Tibial nerve (tissue), 4 donors: Measurements from ENCODE around the gene SPTBN4. TPM values are rescaled to one million over a fixed set of nuclear protein-coding genes. Genes with fewer than 3 reads are reported as not detected.
"Not testable (repeated sequence)": the region's sequence is repeated elsewhere in the genome, so short reads cannot be mapped to it uniquely, and the experiment has no call there.

ENCODE experiments used
- DNase-seq, 2 donors: peaks; one replicate each; pipeline ENCODE4 v3.0.0-alpha.2; 2019; ENCODE audit warnings: low spot score in 2 of 2
- H3K27ac ChIP-seq, 4 donors: fragments of 200-600 bp; sonication (generic) in 3 of 4; one replicate each; pipeline ENCODE4 v1.5.1; 2017 to 2019; ENCODE audit warnings: mild to moderate bottlenecking in 1 of 4
- H3K27me3 ChIP-seq, 2 donors: fragments of 200-600 bp; sonication (generic) in 1 of 2; one replicate each; pipeline versions ENCODE4 v1.5.1 to v1.6.0; 2017 to 2019
- H3K36me3 ChIP-seq, 3 donors: fragments of 200-600 bp; sonication (generic); one replicate each; pipeline ENCODE4 v1.5.1; 2018 to 2019
- H3K4me1 ChIP-seq, 4 donors: fragments of 200-600 bp; sonication (generic) in 3 of 4; one replicate each; pipeline ENCODE4 v1.5.1; 2017 to 2019
- H3K4me3 ChIP-seq, 4 donors: fragments of 200-600 bp; sonication (generic) in 3 of 4; one replicate each; pipeline ENCODE4 v1.5.1; 2017 to 2019; ENCODE audit warnings: mild to moderate bottlenecking in 1 of 4, moderate library complexity in 1 of 4
- H3K9me3 ChIP-seq, 4 donors: fragments of 200-600 bp; sonication (generic) in 3 of 4; one replicate each; pipeline ENCODE4 v1.5.1; 2017 to 2019
- EP300 ChIP-seq, 2 donors: sonication (generic); formaldehyde crosslinking; IDR thresholded peaks; one replicate each; pipeline ENCODE4 v1.6.1; 2017; ENCODE audit warnings: antibody characterized with exemption in 2 of 2, mild to moderate bottlenecking in 1 of 2
- POLR2A ChIP-seq, 2 donors: fragments of 450-650 bp; IDR thresholded peaks; one replicate each; pipeline ENCODE4 v1.6.1; 2017; ENCODE audit warnings: antibody characterized with exemption in 2 of 2, mild to moderate bottlenecking in 2 of 2, moderate library complexity in 2 of 2
- WGBS, 2 donors: methylation state at CpG; one replicate each; pipeline ENCODE4 v1.1.5; 2018; 5-methylcytosine and 5-hydroxymethylcytosine counted together
- total RNA-seq, 4 donors: library from RNA; depleted of rRNA; stranded (reverse); fragments of >200 nt; gene quantifications; one replicate each; pipeline ENCODE4 v1.1.0, GENCODE V29; 2016
- TF ChIP-seq, protein P1 (sequence below), 5 experiments: fragments of 200-600 bp in 3 of 5; fragments of 450-650 bp in 2 of 5; sonication (generic) in 3 of 5; IDR thresholded peaks; one replicate each; pipeline ENCODE4 v1.5.1; 2016 to 2019; ENCODE audit warnings: antibody characterized with exemption in 5 of 5, mild to moderate bottlenecking in 3 of 5, moderate library complexity in 2 of 5

Gene SPTBN4
- total RNA-seq, 4 donors from 2014 or later = 14.9 to 24.0 (median 19.7) TPM

DNA sequence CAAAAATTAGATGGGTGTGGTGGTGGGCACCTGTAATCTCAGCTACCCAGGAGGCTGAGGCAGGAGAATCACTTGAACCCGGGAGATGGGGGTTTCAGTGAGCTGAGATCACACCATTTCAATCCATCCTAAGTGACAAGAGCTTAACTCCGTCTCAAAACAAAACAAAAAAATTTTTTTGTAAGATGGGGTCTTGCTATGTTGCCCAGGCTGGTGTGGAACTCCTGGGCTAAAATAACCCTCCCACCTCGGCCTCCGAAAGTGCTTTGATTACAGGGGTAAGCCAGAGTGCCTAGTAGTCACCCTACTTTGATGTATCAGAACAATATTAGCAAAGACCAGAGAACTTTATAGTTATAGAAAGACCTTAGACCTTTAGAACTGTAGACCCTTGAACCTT is 7.9 kb downstream of the SPTBN4 start:
- H3K4me1 ChIP-seq = no peaks in the 10 kb centered on the region
- no peaks in the 10 kb centered on the region for H3K27me3 ChIP-seq
- H3K4me3 ChIP-seq = no peak overlapping the region
- no peaks in the 10 kb centered on the region for H3K9me3 ChIP-seq
- WGBS, 2 donors = 85 to 93% methylated on average over 4 of the region's 4 CpGs
- TF ChIP-seq POLR2A (IDR thresholded peaks at IDR 0.05) = no peak
- no peak for TF ChIP-seq EP300 (IDR thresholded peaks at IDR 0.05)
- TF ChIP-seq, protein P1, sequence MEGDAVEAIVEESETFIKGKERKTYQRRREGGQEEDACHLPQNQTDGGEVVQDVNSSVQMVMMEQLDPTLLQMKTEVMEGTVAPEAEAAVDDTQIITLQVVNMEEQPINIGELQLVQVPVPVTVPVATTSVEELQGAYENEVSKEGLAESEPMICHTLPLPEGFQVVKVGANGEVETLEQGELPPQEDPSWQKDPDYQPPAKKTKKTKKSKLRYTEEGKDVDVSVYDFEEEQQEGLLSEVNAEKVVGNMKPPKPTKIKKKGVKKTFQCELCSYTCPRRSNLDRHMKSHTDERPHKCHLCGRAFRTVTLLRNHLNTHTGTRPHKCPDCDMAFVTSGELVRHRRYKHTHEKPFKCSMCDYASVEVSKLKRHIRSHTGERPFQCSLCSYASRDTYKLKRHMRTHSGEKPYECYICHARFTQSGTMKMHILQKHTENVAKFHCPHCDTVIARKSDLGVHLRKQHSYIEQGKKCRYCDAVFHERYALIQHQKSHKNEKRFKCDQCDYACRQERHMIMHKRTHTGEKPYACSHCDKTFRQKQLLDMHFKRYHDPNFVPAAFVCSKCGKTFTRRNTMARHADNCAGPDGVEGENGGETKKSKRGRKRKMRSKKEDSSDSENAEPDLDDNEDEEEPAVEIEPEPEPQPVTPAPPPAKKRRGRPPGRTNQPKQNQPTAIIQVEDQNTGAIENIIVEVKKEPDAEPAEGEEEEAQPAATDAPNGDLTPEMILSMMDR (IDR thresholded peaks at IDR 0.05) = no peak
- no peaks in the 10 kb centered on the region for H3K36me3 ChIP-seq
- DNase-seq = no peak
- no peak overlapping the region for H3K27ac ChIP-seq

DNA sequence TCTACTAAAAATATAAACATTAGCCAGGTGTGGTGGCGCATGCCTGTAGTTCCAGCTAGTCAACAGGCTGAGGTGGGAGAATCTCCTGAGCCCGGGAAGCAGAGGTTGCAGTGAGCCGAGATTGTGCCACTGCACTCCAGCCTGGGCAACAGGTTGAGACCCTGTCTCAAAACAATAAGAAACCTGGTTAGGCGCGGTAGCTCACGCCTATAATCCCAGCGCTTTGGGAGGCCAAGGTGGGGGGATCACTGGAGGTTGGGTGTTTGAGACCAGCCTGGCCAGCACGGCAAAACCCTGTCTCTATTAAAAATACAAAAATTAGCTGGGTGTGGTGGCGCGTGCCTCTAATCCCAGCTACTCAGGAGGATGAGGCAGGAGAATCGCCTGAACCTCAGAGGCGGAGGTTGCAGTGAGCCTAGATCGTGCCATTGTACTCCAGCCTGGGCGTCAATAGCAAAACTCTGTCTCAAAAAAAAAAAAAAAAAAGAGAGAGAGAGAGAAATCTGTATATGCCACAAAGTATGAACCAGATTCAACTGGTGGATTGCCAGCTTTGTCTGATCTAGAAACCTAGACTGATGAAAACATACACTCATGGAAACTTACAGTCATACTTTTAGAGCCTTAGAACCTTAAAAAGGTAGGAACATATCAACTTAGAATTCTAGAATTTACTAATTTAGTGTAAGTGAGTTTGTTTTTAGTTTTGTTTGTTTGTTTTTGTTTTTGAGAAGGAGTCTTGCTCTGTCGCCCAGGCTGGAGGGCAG is 9.3 kb downstream of the SPTBN4 start:
- H3K4me3 ChIP-seq, H3K27me3 ChIP-seq, DNase-seq, H3K9me3 ChIP-seq, H3K27ac ChIP-seq, H3K4me1 ChIP-seq, H3K36me3 ChIP-seq: not testable (repeated sequence)
- 88 to 89% methylated on average over 13 to 15 of the region's 15 CpGs for WGBS, 2 donors

DNA sequence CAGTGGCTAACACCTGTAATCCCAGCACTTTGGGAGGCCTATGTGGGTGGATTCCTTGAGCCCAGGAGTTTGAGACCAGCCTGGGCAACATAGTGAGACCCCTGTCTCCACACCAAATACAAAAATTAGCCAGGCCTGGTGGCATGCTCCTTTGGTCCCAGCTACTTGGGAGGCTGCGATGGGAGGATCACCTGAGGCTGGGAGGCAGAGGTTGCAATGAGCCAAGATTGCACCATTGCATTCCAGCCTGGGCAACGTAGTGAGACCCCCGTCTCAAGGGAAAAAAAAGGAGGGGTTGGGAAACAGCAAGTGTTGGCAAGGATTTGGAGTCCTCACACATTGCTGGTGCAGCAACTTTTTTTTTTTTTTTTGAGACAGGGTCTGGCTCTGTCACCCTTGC is 19.2 kb downstream of the SPTBN4 start:
- Histone ChIP-seq H3K4me3 (no peak overlapping the region), H3K36me3 (no peaks in the 10 kb centered on the region), H3K4me1 (peaks cover 0 to 8% (median 2%) of the 10 kb centered on the region in 4 donors), H3K27me3 (peaks cover 0 to 9% of the 10 kb centered on the region in 2 donors), H3K27ac (no peak overlapping the region), H3K9me3 (no peaks in the 10 kb centered on the region)
- no peak for DNase-seq
- TF ChIP-seq, protein P1 (IDR thresholded peaks at IDR 0.05) = no peak
- TF ChIP-seq EP300 (IDR thresholded peaks at IDR 0.05) (no peak), POLR2A (IDR thresholded peaks at IDR 0.05) (no peak)
- WGBS, 2 donors = 77 to 85% methylated on average over 3 of the region's 3 CpGs

DNA sequence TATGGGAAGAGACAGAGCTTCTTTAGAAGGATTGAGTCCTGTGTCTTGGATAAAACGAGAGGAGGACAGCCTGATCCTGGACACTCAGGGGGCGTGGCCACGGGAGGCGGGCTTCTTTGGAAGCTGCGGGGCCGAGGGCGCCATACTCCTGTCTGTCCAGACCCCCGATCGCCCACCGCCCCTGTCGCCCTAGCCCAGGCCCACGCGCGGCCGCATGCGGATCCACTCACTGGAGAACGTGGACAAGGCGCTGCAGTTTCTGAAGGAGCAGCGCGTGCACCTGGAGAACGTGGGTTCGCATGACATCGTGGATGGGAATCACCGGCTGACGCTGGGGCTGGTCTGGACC is 23.1 kb downstream of the SPTBN4 start:
- TF ChIP-seq, protein P1 (IDR thresholded peaks at IDR 0.05) = no peak
- TF ChIP-seq POLR2A (IDR thresholded peaks at IDR 0.05) = no peak
- TF ChIP-seq EP300 (IDR thresholded peaks at IDR 0.05) = no peak
- H3K4me3 ChIP-seq = no peak overlapping the region
- H3K4me1 ChIP-seq = peaks cover 0 to 8% (median 2%) of the 10 kb centered on the region in 4 donors
- WGBS, 2 donors = 64 to 68% methylated on average over 15 to 25 of the region's 25 CpGs
- no peak overlapping the region for H3K27ac ChIP-seq
- no peak for DNase-seq
- H3K27me3 ChIP-seq = peaks cover 0 to 9% of the 10 kb centered on the region in 2 donors
- H3K9me3 ChIP-seq = no peaks in the 10 kb centered on the region
- H3K36me3 ChIP-seq = peaks cover 0 to 28% (median 0%) of the 10 kb centered on the region in 3 donors

DNA sequence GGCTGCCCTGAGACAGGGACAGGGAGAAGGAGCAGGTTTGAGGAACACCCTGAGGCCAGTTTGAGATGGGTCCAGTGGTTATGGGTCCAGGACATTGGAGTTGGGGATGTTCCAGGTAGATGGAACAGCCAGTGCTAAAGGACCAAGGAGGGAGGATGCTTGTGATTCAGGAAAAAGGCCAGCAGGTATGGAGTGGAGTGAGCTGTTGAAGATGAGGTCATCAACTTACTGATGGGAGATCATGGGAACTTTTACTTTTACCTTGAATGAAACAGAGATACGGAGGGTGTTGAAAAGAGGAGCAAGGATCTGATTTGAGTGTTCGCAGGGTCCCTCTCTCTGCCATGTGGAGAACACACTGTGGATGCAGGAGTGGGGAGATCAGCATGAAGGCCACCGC is 25.5 kb downstream of the SPTBN4 start:
- WGBS, 2 donors = 86 to 98% methylated on average over 3 of the region's 3 CpGs

More for the DNA sequence above, 25.5 kb downstream of the SPTBN4 start:
- H3K4me1 ChIP-seq = peaks cover 0 to 8% (median 2%) of the 10 kb centered on the region in 4 donors
- H3K9me3 ChIP-seq = no peaks in the 10 kb centered on the region
- peaks cover 0 to 9% of the 10 kb centered on the region in 2 donors for H3K27me3 ChIP-seq
- H3K4me3 ChIP-seq = no peak overlapping the region
- TF ChIP-seq POLR2A (IDR thresholded peaks at IDR 0.05) = no peak
- TF ChIP-seq, protein P1 (IDR thresholded peaks at IDR 0.05) = no peak
- TF ChIP-seq EP300 (IDR thresholded peaks at IDR 0.05) = no peak
- peaks cover 0 to 47% (median 0%) of the 10 kb centered on the region in 3 donors for H3K36me3 ChIP-seq
- no peak for DNase-seq
- no peak overlapping the region for H3K27ac ChIP-seq
